HG03442 (cell line): ENCODE measurements around the gene TRAF1.

Source experiments
- ATAC-seq: cut with Tn5 transposase; IDR thresholded peaks from one replicate; pipeline ENCODE4 v1.9.1; 2021; ENCODE audit warnings: mild to moderate bottlenecking, moderate library complexity; ENCODE audit not compliant: unreplicated experiment

Gene TRAF1

GRCh38 chr9:120853198-120853597, 73.4 kb downstream of the TRAF1 start:
- no peak for ATAC-seq
